Testis (tissue), 5 donors: ENCODE data around the gene PRXL2C. TPM values are rescaled to one million over a fixed set of nuclear protein-coding genes. Genes with fewer than 3 reads are reported as not detected.
"Not testable (repeated sequence)": the region's sequence is repeated elsewhere in the genome, so short reads cannot be mapped to it uniquely, and the experiment has no call there.

Experiments used
- DNase-seq: peaks from one replicate; pipeline ENCODE4 v3.0.0-alpha.2; 2019
- H3K27ac ChIP-seq, 2 donors: fragments of 200-600 bp; sonication (generic); one replicate each; pipeline ENCODE4 v1.5.1; 2019
- H3K27me3 ChIP-seq: fragments of 200-600 bp; sonication (generic); one replicate; pipeline ENCODE4 v1.5.1; 2019
- H3K36me3 ChIP-seq: fragments of 200-600 bp; sonication (generic); one replicate; pipeline ENCODE4 v1.5.1; 2017; ENCODE audit warnings: low read depth; ENCODE audit errors: missing control alignments
- H3K4me1 ChIP-seq: fragments of 200-600 bp; sonication (generic); one replicate; pipeline ENCODE4 v1.5.1; 2019
- H3K4me3 ChIP-seq, 2 donors: fragments of 200-600 bp; sonication (generic); one replicate each; pipeline ENCODE4 v1.5.1; 2017 to 2019
- H3K9me3 ChIP-seq: fragments of 200-600 bp; sonication (generic); one replicate; pipeline ENCODE4 v1.5.1; 2017
- POLR2A ChIP-seq: fragments of 450-650 bp; IDR thresholded peaks from one replicate; pipeline ENCODE4 v1.6.1; 2017; ENCODE audit warnings: antibody characterized with exemption, mild to moderate bottlenecking, moderate library complexity
- WGBS, 2 donors: methylation state at CpG; one replicate each; pipeline ENCODE4 v1.1.5; 2018; 5-methylcytosine and 5-hydroxymethylcytosine counted together
- intact Hi-C: fragments of 100-400 bp; cut with DNase I; formaldehyde crosslinking; loops from one replicate; pipeline ENCODE4 v1.15.1; 2023; ENCODE audit warnings: low total_unique reads
- long read RNA-seq, 2 donors: transcript quantifications; one replicate each; lab custom pipeline, GENCODE V29; 2026
- polyA plus RNA-seq: library from polyadenylated mRNA; stranded (reverse); fragments of 350-450 nt; fragmentation: Illumina TruSeq; extraction: RNeasy Lipid Tissue Mini Kit (QIAGEN cat#74804); gene quantifications from one replicate; pipeline ENCODE4 v1.2.3, GENCODE V29; 2014; ENCODE audit warnings: low read depth, low replicate concordance; ENCODE audit not compliant: insufficient read depth
- total RNA-seq, 2 donors: library from RNA; depleted of rRNA; stranded (reverse); fragments of >200 nt; gene quantifications; one replicate each; pipeline ENCODE4 v1.2.3, GENCODE V29; 2016
- TF ChIP-seq, protein P1 (sequence below), 3 experiments: fragments of 450-650 bp in 2 of 3; fragments of 200-600 bp in 1 of 3; sonication (generic) in 1 of 3; IDR thresholded peaks; one replicate each; pipeline ENCODE4 v1.5.1; 2016 to 2019; ENCODE audit warnings: antibody characterized with exemption in 3 of 3, mild to moderate bottlenecking in 2 of 3, moderate library complexity in 1 of 3

Gene PRXL2C, protein sequence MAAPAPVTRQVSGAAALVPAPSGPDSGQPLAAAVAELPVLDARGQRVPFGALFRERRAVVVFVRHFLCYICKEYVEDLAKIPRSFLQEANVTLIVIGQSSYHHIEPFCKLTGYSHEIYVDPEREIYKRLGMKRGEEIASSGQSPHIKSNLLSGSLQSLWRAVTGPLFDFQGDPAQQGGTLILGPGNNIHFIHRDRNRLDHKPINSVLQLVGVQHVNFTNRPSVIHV
- total RNA-seq = 10 to 100 TPM; 12.8 to 17.5 TPM
- polyA plus RNA-seq = 15.8 TPM
- long read RNA-seq, donor 1, transcript PRXL2C-201 (6 exons, 2,863 nt) = major isoform, 7 of 19 reads
- long read RNA-seq, donor 1, partial matches to known transcripts = 12 of 19 reads
- long read RNA-seq, donor 1, other reads (novel, unspliced or antisense) = 0 of 19 reads
- long read RNA-seq, donor 2, partial matches to known transcripts = 0 of 1 reads
- long read RNA-seq, donor 2, other reads (novel, unspliced or antisense) = 0 of 1 reads

DNA sequence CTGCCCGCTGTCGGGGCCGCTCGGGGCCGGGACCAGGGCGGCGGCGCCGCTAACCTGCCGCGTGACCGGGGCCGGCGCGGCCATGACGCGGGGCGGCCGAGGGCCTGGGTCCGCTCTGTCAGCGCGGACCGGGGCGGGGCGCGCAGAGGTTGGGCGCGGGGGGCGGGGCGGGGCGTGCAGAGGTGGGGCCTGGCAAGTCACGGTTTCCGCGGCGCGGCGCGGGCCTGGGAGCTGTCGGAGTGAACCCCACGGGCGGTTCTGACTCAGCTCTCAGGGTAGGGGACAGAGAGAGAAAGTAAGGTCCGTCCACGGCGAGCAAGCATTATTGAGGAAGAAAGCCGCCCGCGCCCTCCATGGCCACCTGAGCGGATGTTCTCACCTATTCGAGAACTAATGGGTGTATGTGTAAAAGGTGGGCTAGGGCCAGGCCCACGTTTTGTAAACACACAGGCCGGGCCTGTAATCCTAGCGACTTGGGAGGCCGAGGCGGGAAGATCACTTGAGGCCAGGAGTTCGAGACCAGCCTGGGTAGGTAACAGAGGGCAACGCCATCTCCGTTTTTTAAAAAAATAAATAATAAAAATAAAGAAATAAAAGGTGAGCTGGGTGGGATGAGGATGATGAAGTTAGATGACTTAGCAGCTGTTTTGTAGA, at the start of gene PRXL2C:
Gene PRXL2C (minus strand): TSS at position 120 of the 654 bp plus-strand sequence. CDS start 36 bp downstream, at position 84.
- H3K27ac ChIP-seq = peak within 1 kb of the TSS; percentile 95 to 98
- WGBS, 2 donors = 9 to 11% methylated on average over 15 to 19 of the region's 57 CpGs
- TF ChIP-seq, protein P1, sequence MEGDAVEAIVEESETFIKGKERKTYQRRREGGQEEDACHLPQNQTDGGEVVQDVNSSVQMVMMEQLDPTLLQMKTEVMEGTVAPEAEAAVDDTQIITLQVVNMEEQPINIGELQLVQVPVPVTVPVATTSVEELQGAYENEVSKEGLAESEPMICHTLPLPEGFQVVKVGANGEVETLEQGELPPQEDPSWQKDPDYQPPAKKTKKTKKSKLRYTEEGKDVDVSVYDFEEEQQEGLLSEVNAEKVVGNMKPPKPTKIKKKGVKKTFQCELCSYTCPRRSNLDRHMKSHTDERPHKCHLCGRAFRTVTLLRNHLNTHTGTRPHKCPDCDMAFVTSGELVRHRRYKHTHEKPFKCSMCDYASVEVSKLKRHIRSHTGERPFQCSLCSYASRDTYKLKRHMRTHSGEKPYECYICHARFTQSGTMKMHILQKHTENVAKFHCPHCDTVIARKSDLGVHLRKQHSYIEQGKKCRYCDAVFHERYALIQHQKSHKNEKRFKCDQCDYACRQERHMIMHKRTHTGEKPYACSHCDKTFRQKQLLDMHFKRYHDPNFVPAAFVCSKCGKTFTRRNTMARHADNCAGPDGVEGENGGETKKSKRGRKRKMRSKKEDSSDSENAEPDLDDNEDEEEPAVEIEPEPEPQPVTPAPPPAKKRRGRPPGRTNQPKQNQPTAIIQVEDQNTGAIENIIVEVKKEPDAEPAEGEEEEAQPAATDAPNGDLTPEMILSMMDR (IDR thresholded peaks at IDR 0.05) = no peak
- no peak for TF ChIP-seq POLR2A
- no peaks in the 10 kb centered on the region for H3K27me3 ChIP-seq
- peak within 1 kb of the TSS; percentile 80 to 84 for H3K4me3 ChIP-seq
- H3K4me1 ChIP-seq = peaks cover 8% of the 10 kb centered on the region
- no peaks in the 10 kb centered on the region for H3K9me3 ChIP-seq
- intact Hi-C loops = no loop called here
- peak; percentile 92 for DNase-seq
- H3K36me3 ChIP-seq = no peaks in the 10 kb centered on the region

DNA sequence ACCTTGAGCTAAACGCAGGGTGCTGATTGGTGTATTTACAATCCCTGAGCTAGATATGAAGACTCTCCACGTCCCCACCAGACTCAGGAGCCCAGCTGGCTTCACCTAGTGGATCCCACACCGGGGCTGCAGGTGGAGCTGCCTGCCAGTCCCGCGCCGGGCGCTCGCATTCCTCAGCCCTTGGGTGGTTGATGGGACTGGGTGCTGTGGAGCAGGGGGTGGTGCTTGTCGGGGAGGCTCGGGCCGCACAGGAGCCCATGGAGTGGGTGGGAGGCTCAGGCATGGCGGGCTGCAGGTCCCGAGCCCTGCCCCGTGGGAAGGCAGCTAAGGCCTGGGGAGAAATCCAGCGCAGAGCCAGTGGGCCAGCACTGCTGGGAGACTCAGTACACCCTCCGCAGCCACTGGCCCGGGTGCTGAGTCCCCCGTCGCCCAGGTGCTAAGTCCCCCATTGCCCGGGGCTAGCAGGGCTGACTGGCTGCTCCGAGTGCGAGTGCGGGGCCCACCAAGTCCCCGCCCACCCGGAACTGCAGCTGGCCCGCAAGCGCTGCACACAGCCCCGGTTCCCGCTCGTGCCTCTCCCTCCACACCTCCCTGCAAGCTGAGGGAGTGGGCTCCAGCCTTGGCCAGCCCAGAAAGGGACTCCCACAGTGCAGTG, 45.7 kb upstream of the PRXL2C start:
- H3K36me3 ChIP-seq, H3K4me1 ChIP-seq, H3K9me3 ChIP-seq, H3K27me3 ChIP-seq, intact Hi-C loops, H3K27ac ChIP-seq, DNase-seq: not testable (repeated sequence)
- WGBS, 2 donors = 65 to 100% methylated on average over 1 to 22 of the region's 30 CpGs
- H3K4me3 ChIP-seq = peak overlapping the region in 1 of 2 donors; percentile 33

DNA sequence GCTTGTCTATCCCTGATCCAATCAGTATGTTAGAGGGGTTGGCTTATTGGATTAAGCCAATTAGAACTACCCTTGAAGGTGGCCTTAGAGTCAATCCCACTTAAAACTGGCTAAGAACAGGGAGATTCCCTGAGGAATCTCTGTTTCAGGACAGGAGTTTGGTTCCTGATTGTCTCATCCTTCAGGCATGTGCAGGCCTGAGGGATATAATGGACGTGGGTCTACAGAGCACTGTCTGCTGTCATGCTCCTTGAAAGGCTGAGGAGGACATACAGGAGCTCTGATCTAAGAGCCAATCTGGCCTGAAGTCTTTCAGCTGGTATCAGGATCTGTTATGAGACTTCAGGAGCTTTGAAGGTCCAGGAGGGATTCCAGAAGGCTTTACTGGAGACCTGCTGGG, 36.2 kb upstream of the PRXL2C start:
- Histone ChIP-seq H3K27me3 (no peaks in the 10 kb centered on the region), H3K4me3 (no peak overlapping the region), H3K9me3 (no peaks in the 10 kb centered on the region), H3K4me1 (peaks cover 4% of the 10 kb centered on the region), H3K27ac (no peak overlapping the region), H3K36me3 (no peaks in the 10 kb centered on the region)
- no peak for DNase-seq
- intact Hi-C loops = no loop called here
- TF ChIP-seq, protein P1 (IDR thresholded peaks at IDR 0.05) = no peak
- TF ChIP-seq POLR2A = no peak
- WGBS, 2 donors = 65 to 70% methylated on average over 1 of the region's 1 CpG

DNA sequence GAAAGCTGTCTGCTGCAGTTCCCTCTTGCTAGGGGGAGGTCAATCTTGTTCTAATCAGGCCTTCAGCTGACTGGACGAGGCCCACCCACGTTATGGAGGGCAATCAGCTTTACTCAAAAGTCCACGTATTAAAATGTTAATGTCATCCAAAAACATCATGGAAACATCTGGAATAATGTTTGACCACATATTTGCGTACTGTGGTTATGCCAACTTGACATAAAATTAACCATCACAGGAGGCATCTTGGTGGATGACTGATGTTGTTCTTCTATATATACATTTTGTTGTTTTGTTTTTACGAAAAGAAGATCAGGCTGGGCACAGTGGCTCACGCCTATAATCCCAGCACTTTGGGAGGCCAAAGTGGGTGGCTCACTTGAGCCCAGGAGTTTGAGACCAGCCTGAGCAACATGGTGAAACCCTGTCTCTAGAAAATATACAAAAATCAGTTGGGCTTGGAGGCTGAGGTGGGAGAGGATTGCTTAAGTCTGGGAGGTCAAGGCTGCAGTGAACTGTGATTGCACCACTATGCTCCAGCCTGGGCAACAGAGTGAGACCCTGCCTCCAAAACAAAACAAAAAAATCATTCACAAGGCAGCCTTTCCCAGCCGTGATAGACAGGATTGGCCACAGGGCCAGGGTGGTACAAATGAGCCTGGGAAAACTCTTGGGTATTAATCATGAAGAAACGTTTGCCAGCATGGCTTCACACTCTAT, 33.8 kb upstream of the PRXL2C start:
- DNase-seq = no peak
- H3K4me1 ChIP-seq = peaks cover 4% of the 10 kb centered on the region
- WGBS, 2 donors = 64 to 69% methylated on average over 8 of the region's 8 CpGs
- TF ChIP-seq POLR2A = no peak
- TF ChIP-seq, protein P1 (IDR thresholded peaks at IDR 0.05) = no peak
- no peak overlapping the region for H3K4me3 ChIP-seq
- no peak overlapping the region for H3K27ac ChIP-seq
- H3K9me3 ChIP-seq = no peaks in the 10 kb centered on the region
- intact Hi-C loops = no loop called here
- no peaks in the 10 kb centered on the region for H3K27me3 ChIP-seq
- no peaks in the 10 kb centered on the region for H3K36me3 ChIP-seq
